Loucy (cell line): Measurements from ENCODE around the gene UTRN.

Experiments used
- H2AFZ ChIP-seq: fragments of 200-600 bp; sonication (generic); 2 replicates; pipeline ENCODE4 v1.6.0; 2016; ENCODE audit warnings: antibody characterized with exemption, mild to moderate bottlenecking, low read length, moderate library complexity
- H3F3A ChIP-seq: fragments of 200-600 bp; 2 replicates; pipeline ENCODE4 v1.6.0; 2016; ENCODE audit warnings: antibody characterized with exemption, low read depth, mild to moderate bottlenecking
- H3K27me3 ChIP-seq: fragments of 200-600 bp; sonication (generic); 2 replicates; pipeline ENCODE4 v1.6.1; 2014; ENCODE audit warnings: low read length, mild to moderate bottlenecking; ENCODE audit not compliant: insufficient read depth, poor library complexity, severe bottlenecking
- H3K36me3 ChIP-seq: fragments of 200-600 bp; sonication (generic); 2 replicates; pipeline ENCODE4 v1.6.1; 2016; ENCODE audit warnings: low read length; ENCODE audit not compliant: insufficient read depth
- H3K4me1 ChIP-seq: fragments of 200-600 bp; sonication (generic); 2 replicates; pipeline ENCODE4 v1.5.1; 2014; ENCODE audit warnings: low read length, mild to moderate bottlenecking; ENCODE audit not compliant: insufficient read depth, poor library complexity, severe bottlenecking
- H3K4me2 ChIP-seq: fragments of 200-600 bp; sonication (generic); 2 replicates; pipeline ENCODE4 v1.6.0; 2014; ENCODE audit warnings: antibody characterized with exemption, low read length, low read depth, mild to moderate bottlenecking; ENCODE audit not compliant: poor library complexity, severe bottlenecking
- H3K4me3 ChIP-seq: fragments of 200-600 bp; sonication (generic); 2 replicates; pipeline ENCODE4 v1.5.1; 2014; ENCODE audit warnings: low read length, mild to moderate bottlenecking, mixed read lengths; ENCODE audit not compliant: poor library complexity, severe bottlenecking
- H3K79me2 ChIP-seq: fragments of 200-600 bp; sonication (generic); 2 replicates; pipeline ENCODE4 v1.6.1; 2014; ENCODE audit warnings: low read length; ENCODE audit not compliant: insufficient read depth
- H3K9ac ChIP-seq: fragments of 200-600 bp; sonication (generic); 2 replicates; pipeline ENCODE4 v1.6.0; 2014; ENCODE audit warnings: mild to moderate bottlenecking, low read depth, low read length, moderate library complexity; ENCODE audit not compliant: poor library complexity, severe bottlenecking
- H3K9me2 ChIP-seq: fragments of 200-600 bp; sonication (generic); replicated peaks from 2 replicates; pipeline ENCODE4 v1.6.1; 2016; ENCODE audit warnings: low read depth, low read length, mixed read lengths
- H3K9me3 ChIP-seq: fragments of 200-600 bp; sonication (generic); 2 replicates; pipeline ENCODE4 v1.6.1; 2014; ENCODE audit warnings: mild to moderate bottlenecking, antibody characterized with exemption, low read length, low read depth; ENCODE audit not compliant: insufficient read depth
- H4K20me1 ChIP-seq: fragments of 200-600 bp; sonication (generic); 2 replicates; pipeline ENCODE4 v1.6.0; 2014; ENCODE audit warnings: antibody characterized with exemption, low read length, mild to moderate bottlenecking; ENCODE audit not compliant: insufficient read depth, poor library complexity, severe bottlenecking
- CTCF ChIP-seq: fragments of 200-600 bp; sonication (generic); conservative IDR thresholded peaks from 2 replicates; pipeline ENCODE4 v1.5.1; 2014; ENCODE audit warnings: mild to moderate bottlenecking, antibody characterized with exemption, low read length
- EZH2phosphoT487 ChIP-seq: fragments of 200-600 bp; IDR thresholded peaks from 2 replicates; pipeline ENCODE4 v1.6.1; 2018; ENCODE audit warnings: antibody characterized with exemption, mild to moderate bottlenecking, moderate library complexity, borderline replicate concordance

UTRN gene

GRCh38 chr6:144315226-144315980, 30.3 kb downstream of the UTRN start:
- no peaks in the 10 kb centered on the region for H3K27me3 ChIP-seq
- no peaks in the 10 kb centered on the region for H3K36me3 ChIP-seq
- H3K9me3 ChIP-seq: no peaks in the 10 kb centered on the region
- peaks cover 3% of the 10 kb centered on the region for H3K79me2 ChIP-seq
- no peak overlapping the region for H3K9ac ChIP-seq
- H3K9me2 ChIP-seq: no peaks in the 10 kb centered on the region
- no peak overlapping the region for H2AFZ ChIP-seq
- no peak overlapping the region for H3K4me3 ChIP-seq
- H4K20me1 ChIP-seq: no peaks in the 10 kb centered on the region
- no peaks in the 10 kb centered on the region for H3F3A ChIP-seq
- peaks cover 21% of the 10 kb centered on the region for H3K4me1 ChIP-seq
- H3K4me2 ChIP-seq: no peak overlapping the region
- TF ChIP-seq EZH2phosphoT487: no peak
- no peak for TF ChIP-seq CTCF

DNA sequence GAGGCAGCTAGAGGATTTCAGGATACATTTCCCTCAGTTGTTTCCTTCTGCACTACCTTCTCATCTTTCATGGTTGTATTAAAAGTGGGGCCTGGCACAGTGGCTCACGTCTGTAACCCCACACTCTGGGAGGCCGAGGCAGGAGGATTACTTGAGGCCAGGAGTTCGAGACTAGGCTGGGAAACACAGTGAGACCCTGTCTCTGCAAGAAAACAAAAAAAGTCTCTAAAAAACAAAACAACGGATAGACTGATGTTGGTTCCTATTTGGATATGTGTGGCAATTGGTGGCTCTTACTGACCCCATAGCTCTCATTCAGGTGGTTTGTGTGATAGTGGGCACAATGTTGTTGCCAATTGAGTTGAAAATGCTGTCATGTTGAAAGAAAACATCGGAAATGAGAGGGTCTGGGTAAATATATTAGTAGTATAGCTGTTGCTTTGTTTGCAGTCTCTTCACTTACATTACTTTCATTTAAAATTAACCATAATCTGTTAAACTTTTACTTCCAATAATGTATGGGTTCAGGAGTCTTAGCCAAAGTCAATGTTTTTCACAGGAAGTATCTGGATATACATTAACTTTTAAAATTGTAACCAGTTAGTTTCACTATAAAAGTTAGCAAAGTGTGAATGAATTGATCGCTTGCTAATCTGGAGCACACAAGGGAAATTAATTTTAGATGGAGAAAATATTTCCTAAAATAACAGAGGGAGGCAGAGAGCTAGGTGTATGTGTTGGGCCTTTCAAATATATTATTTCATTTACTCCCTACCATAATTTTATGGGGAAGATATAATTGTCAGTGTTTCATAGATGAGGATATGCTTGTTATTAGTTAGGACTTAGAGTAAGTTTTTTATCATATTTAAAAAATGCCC, 31.1 kb downstream of the UTRN start:
- Histone ChIP-seq H2AFZ (no peak overlapping the region), H3K4me1 (peaks cover 27% of the 10 kb centered on the region), H3K9ac (no peak overlapping the region), H3K9me3 (no peaks in the 10 kb centered on the region), H3K4me3 (no peak overlapping the region), H3K9me2 (no peaks in the 10 kb centered on the region), H3K36me3 (no peaks in the 10 kb centered on the region), H4K20me1 (no peaks in the 10 kb centered on the region), H3K4me2 (no peak overlapping the region), H3K27me3 (no peaks in the 10 kb centered on the region), H3K79me2 (peaks cover 3% of the 10 kb centered on the region), H3F3A (no peaks in the 10 kb centered on the region)
- TF ChIP-seq CTCF (no peak), EZH2phosphoT487 (no peak)

DNA sequence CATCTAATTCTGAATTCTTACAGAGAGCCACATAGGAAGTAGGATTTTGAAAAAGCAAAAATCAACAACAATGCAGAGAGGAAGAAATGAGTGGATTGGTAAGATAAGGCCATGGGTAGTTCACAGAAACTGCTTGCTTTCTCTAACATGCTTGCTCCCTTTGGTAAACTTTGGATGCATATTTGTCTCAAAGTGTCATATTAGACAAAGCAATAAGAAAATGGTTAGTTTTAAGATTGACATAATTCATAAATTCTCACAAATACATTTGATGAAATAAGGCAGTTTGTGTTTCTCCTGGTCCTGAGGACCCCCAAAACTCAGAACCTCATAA, 31.7 kb downstream of the UTRN start:
- no peaks in the 10 kb centered on the region for H3K36me3 ChIP-seq
- TF ChIP-seq CTCF: no peak
- TF ChIP-seq EZH2phosphoT487: no peak
- H3K4me2 ChIP-seq: no peak overlapping the region
- H3K4me1 ChIP-seq: peaks cover 27% of the 10 kb centered on the region
- H3K9ac ChIP-seq: no peak overlapping the region
- no peak overlapping the region for H3K4me3 ChIP-seq
- no peaks in the 10 kb centered on the region for H3K9me2 ChIP-seq
- H4K20me1 ChIP-seq: no peaks in the 10 kb centered on the region
- peaks cover 3% of the 10 kb centered on the region for H3K79me2 ChIP-seq
- H3F3A ChIP-seq: no peaks in the 10 kb centered on the region
- no peak overlapping the region for H2AFZ ChIP-seq
- H3K9me3 ChIP-seq: no peaks in the 10 kb centered on the region
- H3K27me3 ChIP-seq: no peaks in the 10 kb centered on the region
